ENCODE results near the gene WIPF2. TPM values are rescaled to one million over a fixed set of nuclear protein-coding genes. Genes with fewer than 3 reads are reported as not detected.

Gene WIPF2
- total and polyA plus RNA-seq, 2 donors (not counting 1 experiment from before 2014, with no cell fraction given): 7.7 to 48.4 TPM

DNA sequence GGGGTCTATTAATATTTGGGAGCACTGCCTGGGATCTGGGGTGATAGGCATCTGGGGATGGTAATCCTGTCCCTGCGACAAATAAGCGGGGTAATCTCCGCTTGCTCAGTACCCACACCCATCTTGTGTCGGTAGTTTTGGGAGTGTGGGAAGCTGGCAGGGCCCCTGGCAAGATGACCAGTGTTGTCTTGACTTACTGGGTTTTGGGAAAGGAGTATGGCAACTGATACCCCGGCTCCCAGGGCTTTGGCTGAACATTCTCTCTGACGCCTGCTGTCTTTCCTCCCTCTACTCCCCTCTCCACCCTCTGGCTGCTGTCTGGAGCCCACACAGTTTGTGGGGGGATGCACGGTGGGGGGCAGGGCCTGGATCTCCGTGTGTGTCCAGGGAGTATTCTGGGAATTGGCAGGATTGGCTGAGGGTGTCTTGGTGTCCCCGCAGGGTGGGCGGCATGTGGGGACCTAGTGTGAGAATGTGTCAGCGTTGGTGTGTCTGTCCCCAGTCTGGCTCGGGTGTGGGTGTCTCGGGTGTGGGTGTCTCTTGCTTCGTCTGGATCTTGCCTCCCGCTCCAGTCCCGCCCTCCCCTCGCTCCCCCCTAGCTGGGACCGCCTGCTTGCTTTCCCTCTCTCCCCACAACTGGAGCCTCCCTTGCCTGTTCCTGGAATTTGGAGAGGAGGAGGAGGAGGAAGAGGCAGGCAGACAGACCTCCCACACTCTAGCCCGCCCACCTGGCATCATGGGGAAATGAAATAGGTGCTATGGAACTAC lies 101.8 kb downstream of the WIPF2 start:
- peak overlapping the region; percentile 98 for H3K4me2 ChIP-seq (replicated peaks; ENCODE audit: low read depth, low read length, poor library complexity, severe bottlenecking)
- ChIA-PET CTCF (interaction anchor here (1.1 to 12.7 kb wide), 6 partner anchors 11 to 34 kb away, joined by 3 to 119 read pairs (median 16); no protein-coding TSS in a partner anchor), POLR2A (interaction anchor here (0.5 to 1.7 kb wide), 5 partner anchors 13 to 212 kb away, joined by 3 to 7 read pairs (median 4); no protein-coding TSS in a partner anchor)
- H3K9me3 ChIP-seq (ENCODE audit: control extremely low read depth in 1 of 3, control insufficient read depth in 2 of 3, insufficient read depth in 1 of 3, low read length in 2 of 3): no peaks in the 10 kb centered on the region
- H2AFZ ChIP-seq (ENCODE audit: insufficient read depth, low read depth, low read length, poor library complexity, severe bottlenecking): no peak overlapping the region
- H3K9ac ChIP-seq (ENCODE audit: low read length): peak overlapping the region; percentile 92
- Mint-ChIP-seq H3K9me3 (ENCODE audit: insufficient read depth) (no peaks in the 10 kb centered on the region), H3K4me3 (peak overlapping the region; percentile 97), H3K4me1 (peaks cover 85% of the 10 kb centered on the region), H3K27me3 (no peaks in the 10 kb centered on the region), H3K27ac (peak overlapping the region; percentile 100)
- TF ChIP-seq CTCF (IDR thresholded peaks at IDR 0.05) (no peak), EZH2 (IDR thresholded peaks at IDR 0.05; ENCODE audit: borderline replicate concordance, insufficient read depth, low read depth, low read length, poor library complexity, severe bottlenecking) (no peak)
- peaks cover 90% of the 10 kb centered on the region for H3K79me2 ChIP-seq (ENCODE audit: control insufficient read depth, insufficient read depth, low read length)
- WGBS (ENCODE audit: insufficient coverage): 80% methylated on average over 7 of the region's 19 CpGs
- H3K27ac ChIP-seq (ENCODE audit: low read length in 2 of 2): peak overlapping the region; percentile 96
- ATAC-seq (ENCODE audit: low read depth) (no peak), DNase-seq (peak; percentile 42)
- peak overlapping the region; percentile 48 to 94 (median 87) for H3K4me3 ChIP-seq (ENCODE audit: control extremely low read depth in 1 of 5, extremely low read depth in 1 of 5, insufficient read depth in 1 of 5, low read depth in 2 of 5, low read length in 4 of 5)
- intact Hi-C loops (cut with micrococcal nuclease): loop anchor here (5.0 kb wide), 1 partner anchor 241 kb away; no protein-coding TSS in a partner anchor
- H4K20me1 ChIP-seq (ENCODE audit: control insufficient read depth, insufficient read depth, low read length, poor library complexity, severe bottlenecking): peaks cover 8% of the 10 kb centered on the region
- H3K4me1 ChIP-seq (ENCODE audit: control insufficient read depth in 2 of 2, insufficient read depth in 2 of 2, low read length in 2 of 2): peaks cover 74 to 92% of the 10 kb centered on the region in 2 donors
- no peaks in the 10 kb centered on the region for H3K36me3 ChIP-seq (replicated peaks in 1 of 2; ENCODE audit: control extremely low read depth in 1 of 2, control insufficient read depth in 1 of 2, extremely low read depth in 1 of 2, insufficient read depth in 2 of 2, low read length in 1 of 2)
- no peaks in the 10 kb centered on the region for H3K27me3 ChIP-seq (replicated peaks in 1 of 4; ENCODE audit: control extremely low read depth in 1 of 4, control insufficient read depth in 3 of 4, insufficient read depth in 4 of 4, low read length in 3 of 4)

DNA sequence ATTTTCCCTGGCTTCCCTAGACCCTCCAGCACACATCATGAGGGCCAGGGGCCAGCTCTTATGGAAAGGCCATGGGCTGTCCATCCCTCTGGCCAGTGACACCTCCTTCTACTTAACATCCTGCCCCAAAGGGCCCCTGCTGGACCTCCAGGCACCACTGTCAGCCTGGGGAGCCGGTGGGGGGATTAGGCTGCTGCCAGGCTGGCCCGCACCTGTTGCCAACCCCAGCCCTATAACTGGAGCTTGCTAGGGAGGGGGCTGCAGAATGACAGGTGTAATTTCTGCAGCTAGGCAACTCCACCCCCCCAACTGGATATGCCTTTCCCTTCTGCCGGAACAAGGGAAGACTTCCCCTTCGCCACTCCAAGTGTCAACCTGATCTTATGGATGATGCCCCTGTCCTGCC lies 102.4 kb downstream of the WIPF2 start:
- no peaks in the 10 kb centered on the region for H3K9me3 Mint-ChIP-seq (ENCODE audit: insufficient read depth)
- no peaks in the 10 kb centered on the region for H3K27me3 Mint-ChIP-seq
- H3K27ac Mint-ChIP-seq: peak overlapping the region; percentile 100
- Histone ChIP-seq H3K9me3 (ENCODE audit: control extremely low read depth in 1 of 3, control insufficient read depth in 2 of 3, insufficient read depth in 1 of 3, low read length in 2 of 3) (no peaks in the 10 kb centered on the region), H3K4me3 (ENCODE audit: control extremely low read depth in 1 of 5, extremely low read depth in 1 of 5, insufficient read depth in 1 of 5, low read depth in 2 of 5, low read length in 4 of 5) (peak overlapping the region; percentile 48 to 94 (median 67)), H4K20me1 (ENCODE audit: control insufficient read depth, insufficient read depth, low read length, poor library complexity, severe bottlenecking) (peaks cover 8% of the 10 kb centered on the region), H2AFZ (ENCODE audit: insufficient read depth, low read depth, low read length, poor library complexity, severe bottlenecking) (no peak overlapping the region), H3K4me2 (replicated peaks; ENCODE audit: low read depth, low read length, poor library complexity, severe bottlenecking) (peak overlapping the region; percentile 98), H3K79me2 (ENCODE audit: control insufficient read depth, insufficient read depth, low read length) (peaks cover 96% of the 10 kb centered on the region), H3K4me1 (ENCODE audit: control insufficient read depth in 2 of 2, insufficient read depth in 2 of 2, low read length in 2 of 2) (peaks cover 80 to 92% of the 10 kb centered on the region in 2 donors), H3K9ac (ENCODE audit: low read length) (peak overlapping the region; percentile 92), H3K36me3 (replicated peaks in 1 of 2; ENCODE audit: control extremely low read depth in 1 of 2, control insufficient read depth in 1 of 2, extremely low read depth in 1 of 2, insufficient read depth in 2 of 2, low read length in 1 of 2) (no peaks in the 10 kb centered on the region), H3K27me3 (replicated peaks in 1 of 4; ENCODE audit: control extremely low read depth in 1 of 4, control insufficient read depth in 3 of 4, insufficient read depth in 4 of 4, low read length in 3 of 4) (no peaks in the 10 kb centered on the region), H3K27ac (ENCODE audit: low read length in 2 of 2) (peak overlapping the region; percentile 96)
- no peak for ATAC-seq (ENCODE audit: low read depth)
- ChIA-PET CTCF (interaction anchor here (1.1 to 12.7 kb wide), 5 partner anchors 11 to 33 kb away, joined by 3 to 119 read pairs (median 18); no protein-coding TSS in a partner anchor), POLR2A (interaction anchor here (0.5 to 6.5 kb wide), 7 partner anchors 13 to 348 kb away, joined by 3 to 96 read pairs (median 5); no protein-coding TSS in a partner anchor)
- TF ChIP-seq EZH2 (IDR thresholded peaks at IDR 0.05; ENCODE audit: borderline replicate concordance, insufficient read depth, low read depth, low read length, poor library complexity, severe bottlenecking) (no peak), CTCF (IDR thresholded peaks at IDR 0.05) (no peak)
- WGBS (ENCODE audit: insufficient coverage): 65% methylated on average over 4 of the region's 4 CpGs
- H3K4me1 Mint-ChIP-seq: peaks cover 86% of the 10 kb centered on the region
- intact Hi-C loops (cut with micrococcal nuclease): loop anchor here (5.0 kb wide), 1 partner anchor 241 kb away; no protein-coding TSS in a partner anchor
- peak; percentile 38 for DNase-seq
- H3K4me3 Mint-ChIP-seq: peak overlapping the region; percentile 97
